WTC11 (cell line): Measurements from ENCODE around the gene EYA2.

ENCODE experiments used
- ARID4B ChIP-seq: sonication (generic); formaldehyde crosslinking; IDR thresholded peaks from 2 replicates; pipeline ENCODE4 v1.8.0; 2023; ENCODE audit warnings: missing genetic modification reagents, mild to moderate bottlenecking, borderline replicate concordance
- CTCF ChIP-seq: fragments of 200-600 bp; IDR thresholded peaks from 2 replicates; pipeline ENCODE4 v1.8.0; 2022; ENCODE audit warnings: antibody characterized with exemption
- FOXP4 ChIP-seq: sonication (generic); formaldehyde crosslinking; IDR thresholded peaks from 2 replicates; pipeline ENCODE4 v1.8.0; 2022; ENCODE audit warnings: mild to moderate bottlenecking, missing genetic modification reagents
- JAZF1 ChIP-seq: fragments of 250-450 bp; sonication (Bioruptor Pico); IDR thresholded peaks from 2 replicates; pipeline ENCODE4 v1.9.0; 2021; ENCODE audit warnings: moderate library complexity, mild to moderate bottlenecking, inconsistent platforms
- JUN ChIP-seq: sonication (generic); formaldehyde crosslinking; IDR thresholded peaks from 2 replicates; pipeline ENCODE4 v1.8.0; 2023; ENCODE audit warnings: mild to moderate bottlenecking, missing genetic modification reagents
- NFATC4 ChIP-seq: fragments of 250-450 bp; sonication (Bioruptor Pico); IDR thresholded peaks from 2 replicates; pipeline ENCODE4 v1.9.0; 2021; ENCODE audit warnings: mild to moderate bottlenecking
- NFE2L1 ChIP-seq: sonication (generic); formaldehyde crosslinking; IDR thresholded peaks from 2 replicates; pipeline ENCODE4 v1.8.1; 2023; ENCODE audit warnings: missing genetic modification reagents
- NR1H2 ChIP-seq: sonication (generic); formaldehyde crosslinking; IDR thresholded peaks from 2 replicates; pipeline ENCODE4 v1.9.0; 2021; ENCODE audit warnings: mild to moderate bottlenecking, moderate library complexity, missing genetic modification reagents
- NR2C2 ChIP-seq: sonication (generic); formaldehyde crosslinking; IDR thresholded peaks from 2 replicates; pipeline ENCODE4 v1.8.0; 2022; ENCODE audit warnings: mild to moderate bottlenecking, missing genetic modification reagents
- TP53 ChIP-seq: sonication (generic); formaldehyde crosslinking; IDR thresholded peaks from 2 replicates; pipeline ENCODE4 v1.8.1; 2023; ENCODE audit warnings: mild to moderate bottlenecking, missing genetic modification reagents
- TF ChIP-seq, protein P1 (sequence below): sonication (generic); formaldehyde crosslinking; IDR thresholded peaks from 2 replicates; pipeline ENCODE4 v1.8.0; 2022; ENCODE audit warnings: mild to moderate bottlenecking, missing genetic modification reagents
- TF ChIP-seq, protein P2 (sequence below): sonication (generic); formaldehyde crosslinking; IDR thresholded peaks from 2 replicates; pipeline ENCODE4 v1.8.0; 2022; ENCODE audit warnings: missing genetic modification reagents

- no peak for TF ChIP-seq JUN
- TF ChIP-seq CTCF: no peak
- no peak for TF ChIP-seq NFATC4 (CRISPR knock-in tag)
- TF ChIP-seq, protein P1, sequence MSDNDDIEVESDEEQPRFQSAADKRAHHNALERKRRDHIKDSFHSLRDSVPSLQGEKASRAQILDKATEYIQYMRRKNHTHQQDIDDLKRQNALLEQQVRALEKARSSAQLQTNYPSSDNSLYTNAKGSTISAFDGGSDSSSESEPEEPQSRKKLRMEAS: no peak
- TF ChIP-seq TP53 (CRISPR knock-in tag): no peak
- TF ChIP-seq JAZF1 (CRISPR knock-in tag): no peak
- TF ChIP-seq NFE2L1 (CRISPR knock-in tag): no peak
- TF ChIP-seq, protein P2, sequence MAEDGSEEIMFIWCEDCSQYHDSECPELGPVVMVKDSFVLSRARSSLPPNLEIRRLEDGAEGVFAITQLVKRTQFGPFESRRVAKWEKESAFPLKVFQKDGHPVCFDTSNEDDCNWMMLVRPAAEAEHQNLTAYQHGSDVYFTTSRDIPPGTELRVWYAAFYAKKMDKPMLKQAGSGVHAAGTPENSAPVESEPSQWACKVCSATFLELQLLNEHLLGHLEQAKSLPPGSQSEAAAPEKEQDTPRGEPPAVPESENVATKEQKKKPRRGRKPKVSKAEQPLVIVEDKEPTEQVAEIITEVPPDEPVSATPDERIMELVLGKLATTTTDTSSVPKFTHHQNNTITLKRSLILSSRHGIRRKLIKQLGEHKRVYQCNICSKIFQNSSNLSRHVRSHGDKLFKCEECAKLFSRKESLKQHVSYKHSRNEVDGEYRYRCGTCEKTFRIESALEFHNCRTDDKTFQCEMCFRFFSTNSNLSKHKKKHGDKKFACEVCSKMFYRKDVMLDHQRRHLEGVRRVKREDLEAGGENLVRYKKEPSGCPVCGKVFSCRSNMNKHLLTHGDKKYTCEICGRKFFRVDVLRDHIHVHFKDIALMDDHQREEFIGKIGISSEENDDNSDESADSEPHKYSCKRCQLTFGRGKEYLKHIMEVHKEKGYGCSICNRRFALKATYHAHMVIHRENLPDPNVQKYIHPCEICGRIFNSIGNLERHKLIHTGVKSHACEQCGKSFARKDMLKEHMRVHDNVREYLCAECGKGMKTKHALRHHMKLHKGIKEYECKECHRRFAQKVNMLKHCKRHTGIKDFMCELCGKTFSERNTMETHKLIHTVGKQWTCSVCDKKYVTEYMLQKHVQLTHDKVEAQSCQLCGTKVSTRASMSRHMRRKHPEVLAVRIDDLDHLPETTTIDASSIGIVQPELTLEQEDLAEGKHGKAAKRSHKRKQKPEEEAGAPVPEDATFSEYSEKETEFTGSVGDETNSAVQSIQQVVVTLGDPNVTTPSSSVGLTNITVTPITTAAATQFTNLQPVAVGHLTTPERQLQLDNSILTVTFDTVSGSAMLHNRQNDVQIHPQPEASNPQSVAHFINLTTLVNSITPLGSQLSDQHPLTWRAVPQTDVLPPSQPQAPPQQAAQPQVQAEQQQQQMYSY (CRISPR knock-in tag): no peak
- TF ChIP-seq NR2C2 (CRISPR knock-in tag): no peak
- TF ChIP-seq NR1H2 (CRISPR knock-in tag): no peak
- TF ChIP-seq FOXP4: no peak
- no peak for TF ChIP-seq ARID4B (CRISPR knock-in tag)
These were observed 70.2 kb downstream of the EYA2 start for GRCh38 chr20:46964618-46965455.
